ENCODE measurements around the gene SELENOM.

SELENOM gene, protein sequence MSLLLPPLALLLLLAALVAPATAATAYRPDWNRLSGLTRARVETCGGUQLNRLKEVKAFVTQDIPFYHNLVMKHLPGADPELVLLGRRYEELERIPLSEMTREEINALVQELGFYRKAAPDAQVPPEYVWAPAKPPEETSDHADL

DNA sequence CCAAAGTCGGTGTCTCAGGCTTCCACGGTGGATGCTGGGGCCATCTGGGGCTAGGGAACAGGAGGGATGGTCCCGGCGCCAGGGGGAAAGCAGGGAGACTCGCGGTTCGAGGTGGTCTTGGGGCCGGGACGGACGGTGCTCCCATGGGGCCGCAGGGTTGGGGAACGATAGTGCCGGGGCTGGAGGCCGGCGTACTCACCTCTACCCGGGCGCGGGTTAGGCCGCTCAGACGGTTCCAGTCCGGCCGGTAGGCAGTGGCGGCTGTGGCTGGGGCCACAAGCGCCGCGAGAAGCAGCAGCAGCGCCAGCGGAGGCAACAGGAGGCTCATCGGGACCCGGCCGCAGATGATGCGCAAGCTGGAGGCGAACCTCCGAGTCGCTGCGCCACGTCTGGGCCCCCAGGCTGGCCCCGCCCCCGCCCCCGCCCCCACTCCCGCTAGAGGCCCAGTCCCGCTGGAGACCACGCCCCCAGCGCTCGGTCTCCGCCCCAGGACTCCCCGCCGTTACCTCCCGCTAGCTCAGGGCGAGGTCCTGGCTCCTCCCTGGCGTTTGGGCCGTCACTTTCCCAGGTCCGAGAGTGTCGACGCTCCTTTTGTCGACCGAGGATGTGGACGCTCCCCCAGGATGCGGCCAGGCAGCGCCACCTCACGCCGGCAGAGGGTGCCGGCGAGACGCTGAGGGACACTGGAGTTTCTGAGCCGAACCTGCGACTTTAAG, at the start of gene SELENOM:
TSS of gene SELENOM (minus strand) at position 391 of the 716 bp plus-strand sequence. CDS start at position 328, 63 bp downstream.
- DNase-seq (ENCODE audit: extremely low spot score, insufficient read length, low read depth) (peak; percentile 83), FAIRE-seq (peak; percentile 94)

DNA sequence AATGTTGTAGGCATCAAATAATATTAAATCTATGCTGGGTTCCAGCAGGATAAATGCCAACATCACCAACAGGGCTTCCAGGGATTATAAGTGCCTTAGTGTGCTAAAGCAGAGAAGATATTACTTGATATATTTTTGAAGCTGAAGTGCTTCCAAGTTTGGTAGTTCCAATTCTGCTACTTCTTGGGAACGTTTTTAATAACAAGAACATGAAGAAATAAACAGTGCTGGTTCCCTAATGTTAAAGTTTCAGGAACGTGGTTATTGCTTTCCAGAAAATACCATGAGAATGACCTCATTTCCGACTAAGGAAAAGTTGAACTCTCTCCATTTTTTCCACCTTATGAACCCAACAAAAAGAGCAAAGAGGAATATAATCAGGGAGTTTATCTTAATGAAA, 48.1 kb upstream of the SELENOM start:
- FAIRE-seq (no peak), DNase-seq (ENCODE audit: extremely low spot score, insufficient read length, low read depth) (no peak)

DNA sequence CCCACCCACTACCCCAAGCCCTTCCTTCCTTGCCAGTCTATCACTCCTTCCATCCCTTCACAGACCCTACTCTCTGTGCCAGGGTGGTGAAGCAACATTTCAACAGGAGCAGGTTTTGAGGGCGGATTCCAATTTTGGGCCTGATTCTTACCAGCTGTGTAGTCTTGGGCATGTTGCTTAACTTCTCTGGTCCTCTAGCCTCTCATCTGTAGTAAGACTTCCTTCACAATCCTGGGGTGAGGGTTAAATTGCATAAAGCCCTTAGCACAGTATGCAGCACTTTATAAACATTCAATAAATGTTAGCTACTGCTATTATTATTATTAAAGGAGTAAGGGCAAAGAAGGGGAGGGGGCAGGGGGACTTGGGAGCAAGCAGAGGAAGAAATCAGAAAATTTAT, 47.6 kb upstream of the SELENOM start:
- FAIRE-seq (no peak), DNase-seq (ENCODE audit: extremely low spot score, insufficient read length, low read depth) (no peak)

DNA sequence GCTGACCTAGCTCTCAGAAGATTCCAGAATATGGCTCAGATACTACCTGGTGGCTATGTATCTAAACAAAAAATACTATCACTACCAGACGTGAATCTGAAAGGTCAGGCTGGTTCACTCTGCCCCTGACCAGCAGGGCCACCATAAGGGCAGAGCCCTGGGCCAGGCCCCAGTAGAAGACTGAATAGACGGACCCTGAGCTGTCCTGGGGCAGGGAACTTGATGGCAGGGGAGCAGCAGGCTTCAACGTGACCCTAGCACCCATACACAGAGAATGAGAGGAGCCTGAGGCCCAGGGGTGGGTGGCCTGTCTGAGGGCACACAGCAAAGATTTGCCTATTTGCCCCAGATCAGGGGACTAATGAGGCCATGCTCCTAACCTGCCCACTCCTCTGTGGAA, 46.0 kb upstream of the SELENOM start:
- DNase-seq (ENCODE audit: extremely low spot score, insufficient read length, low read depth) (no peak), FAIRE-seq (no peak)

DNA sequence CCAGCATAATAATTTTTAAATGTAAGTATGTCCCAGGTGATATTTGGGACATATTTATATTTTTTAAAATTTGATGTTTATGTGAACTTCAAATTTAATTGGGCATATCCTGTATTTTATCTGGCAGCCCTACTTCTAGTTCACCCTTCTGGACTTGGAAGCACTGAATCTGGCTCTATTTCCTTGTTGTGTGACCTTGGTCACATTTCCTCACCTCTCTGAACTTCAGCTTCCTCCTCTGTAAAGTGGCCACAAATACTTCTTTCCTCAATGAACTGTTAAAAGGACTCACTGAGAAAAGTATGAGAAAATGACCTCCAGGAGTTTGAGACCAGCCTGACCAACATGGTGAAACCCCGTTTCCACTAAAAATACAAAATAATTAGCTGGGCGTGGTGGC, 44.5 kb upstream of the SELENOM start:
- FAIRE-seq = no peak
- no peak for DNase-seq (ENCODE audit: extremely low spot score, insufficient read length, low read depth)

DNA sequence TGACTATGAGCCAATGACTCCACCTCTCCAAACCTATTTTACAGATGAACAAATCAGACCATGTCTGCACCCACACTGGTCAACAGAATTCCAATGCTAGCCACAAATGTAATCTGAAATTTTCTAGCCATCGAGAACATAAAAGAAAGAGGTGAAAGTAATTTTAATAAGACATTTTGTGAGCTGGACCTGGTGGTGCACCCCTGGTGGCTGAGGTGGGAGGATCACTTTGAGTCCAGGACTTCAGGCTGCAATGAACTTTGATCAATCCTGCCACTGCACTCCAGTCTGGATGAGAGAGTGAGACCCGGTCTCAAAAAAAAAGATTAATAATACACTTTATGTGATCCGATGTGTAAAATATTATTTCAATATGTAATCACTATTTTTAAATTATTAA, 43.2 kb upstream of the SELENOM start:
- FAIRE-seq (no peak), DNase-seq (ENCODE audit: extremely low spot score, insufficient read length, low read depth) (no peak)

DNA sequence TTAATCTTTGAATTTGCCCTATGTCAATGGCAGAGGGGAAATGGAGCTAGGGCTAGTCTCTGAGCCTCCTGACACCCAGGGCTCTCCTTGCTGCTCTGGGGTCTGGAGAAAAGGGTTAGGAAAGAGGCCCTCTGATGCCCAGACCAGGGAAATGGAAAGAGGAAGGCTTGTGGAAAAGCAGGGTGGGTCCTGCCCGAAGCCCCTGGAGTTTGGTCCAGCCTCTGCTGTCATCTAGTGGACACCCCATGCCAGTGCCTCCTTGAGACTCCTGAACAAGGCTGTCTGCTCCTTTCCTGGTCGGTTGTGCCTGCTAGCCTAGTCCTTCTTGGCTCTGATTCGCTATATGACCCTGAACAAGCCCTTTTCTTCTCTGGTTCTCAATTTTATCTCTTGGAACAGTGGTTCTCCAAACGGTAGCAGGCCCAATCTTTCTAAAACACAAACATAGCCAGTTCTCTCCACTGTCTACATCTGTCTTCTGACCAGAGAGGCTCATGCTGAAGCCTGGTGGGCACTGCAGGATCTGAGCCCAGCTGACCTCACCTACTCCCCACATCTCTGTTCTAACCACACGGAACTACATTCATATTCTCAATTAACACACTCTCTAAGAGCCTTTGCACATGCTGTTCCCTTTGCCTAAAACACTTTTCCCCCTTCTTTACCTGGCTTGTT, 41.7 kb upstream of the SELENOM start:
- no peak for DNase-seq (ENCODE audit: extremely low spot score, insufficient read length, low read depth)
- peak; percentile 72 for FAIRE-seq

DNA sequence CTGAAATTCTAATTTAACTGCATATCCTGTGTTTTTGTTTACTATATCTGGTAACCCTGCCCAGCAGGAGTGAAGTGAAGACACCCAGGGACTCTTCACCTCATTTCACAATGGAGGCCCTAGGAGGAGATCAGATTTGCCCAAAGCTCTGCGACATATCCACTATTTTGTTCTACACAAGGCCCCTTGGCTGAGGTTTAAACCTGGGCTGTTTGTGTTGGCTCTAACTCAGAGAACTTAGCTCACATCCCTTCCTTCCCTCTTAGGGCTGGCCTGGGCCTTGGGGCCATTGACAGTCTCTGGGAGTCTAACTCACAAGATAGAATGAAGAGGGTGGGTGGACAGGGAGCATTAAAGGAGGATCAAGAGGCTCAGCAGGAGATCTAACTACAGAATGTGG, 41.1 kb upstream of the SELENOM start:
- DNase-seq (ENCODE audit: extremely low spot score, insufficient read length, low read depth) = no peak
- FAIRE-seq = no peak

DNA sequence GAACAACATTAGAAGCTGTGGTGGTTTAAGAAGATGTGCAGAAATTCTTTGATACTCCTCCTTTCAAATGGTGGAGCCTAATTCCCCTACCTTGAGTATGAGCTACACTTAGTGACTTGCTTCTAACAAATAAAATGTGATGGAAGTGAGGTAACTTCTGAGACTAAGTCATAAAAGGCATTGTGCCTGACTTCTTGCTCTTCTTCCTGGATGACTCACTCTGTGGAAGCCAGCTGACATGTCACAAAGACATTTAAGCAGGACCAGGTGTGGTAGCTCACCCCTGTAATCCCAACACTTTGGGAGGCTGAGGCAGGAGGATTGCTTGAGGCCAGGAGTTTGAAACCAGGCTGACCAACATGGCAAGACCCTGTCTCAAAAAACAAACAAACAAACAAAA, 36.9 kb upstream of the SELENOM start:
- no peak for FAIRE-seq
- DNase-seq (ENCODE audit: extremely low spot score, insufficient read length, low read depth) = no peak

DNA sequence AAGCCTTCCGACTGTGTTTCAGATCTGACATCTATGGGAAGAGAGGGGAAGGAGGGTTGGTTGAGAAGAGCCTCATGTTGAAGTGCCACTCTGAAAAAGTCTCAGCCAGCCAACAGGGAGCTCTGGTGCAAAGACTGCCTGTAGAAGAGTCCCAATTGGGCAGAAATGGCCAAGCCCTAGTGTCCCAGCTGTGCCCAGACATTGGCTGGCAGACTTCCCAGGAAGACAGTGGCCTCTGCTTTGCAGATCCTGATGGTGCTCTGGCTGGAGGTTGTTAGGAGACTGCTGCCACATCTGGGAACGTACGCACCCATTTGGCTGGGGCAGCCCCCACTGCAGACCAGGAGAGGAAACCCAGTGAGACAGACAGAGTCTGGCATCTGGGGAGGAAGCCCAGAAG, 36.2 kb upstream of the SELENOM start:
- FAIRE-seq (no peak), DNase-seq (ENCODE audit: extremely low spot score, insufficient read length, low read depth) (no peak)

DNA sequence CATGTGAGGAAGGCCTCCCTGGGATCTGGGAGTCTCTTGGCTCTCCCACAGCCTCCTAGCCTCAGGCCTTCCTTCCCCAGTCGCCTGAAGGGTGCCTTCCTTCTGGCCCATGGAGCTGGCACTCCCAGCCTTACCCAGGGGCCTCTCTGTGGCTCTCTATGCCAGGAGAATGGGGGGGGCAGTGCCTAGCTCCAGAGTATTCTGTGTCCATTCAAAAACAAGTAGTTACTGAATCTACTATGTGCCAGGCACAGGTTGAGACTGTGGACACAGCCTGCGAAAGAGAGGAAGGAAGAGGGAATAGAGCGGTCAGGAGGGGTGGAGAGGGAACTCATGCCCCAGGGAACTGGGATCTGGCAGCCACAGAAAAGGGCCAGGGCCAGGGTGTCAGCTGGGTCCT, 35.7 kb upstream of the SELENOM start:
- FAIRE-seq = no peak
- no peak for DNase-seq (ENCODE audit: extremely low spot score, insufficient read length, low read depth)

DNA sequence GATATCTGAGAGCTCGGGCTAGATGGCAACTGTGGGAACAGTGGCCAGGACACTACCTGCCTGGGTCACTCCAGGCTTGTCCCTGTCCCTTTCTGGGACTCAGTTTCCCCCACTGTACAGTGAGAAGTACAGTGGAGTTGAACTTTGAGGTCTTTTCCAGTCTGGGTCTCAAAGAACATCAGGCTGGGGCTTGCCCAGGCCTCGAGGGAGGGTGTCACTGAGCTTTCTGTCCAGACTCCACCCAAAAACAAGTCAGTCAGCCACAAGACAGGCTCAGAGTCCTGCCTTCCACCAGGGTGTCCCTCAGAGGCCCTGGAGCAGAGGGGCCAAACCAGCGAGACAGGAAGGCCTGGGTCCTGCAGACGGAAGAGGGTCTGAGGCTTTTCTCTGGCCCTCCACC, 34.9 kb upstream of the SELENOM start:
- DNase-seq (ENCODE audit: extremely low spot score, insufficient read length, low read depth) (no peak), FAIRE-seq (no peak)

DNA sequence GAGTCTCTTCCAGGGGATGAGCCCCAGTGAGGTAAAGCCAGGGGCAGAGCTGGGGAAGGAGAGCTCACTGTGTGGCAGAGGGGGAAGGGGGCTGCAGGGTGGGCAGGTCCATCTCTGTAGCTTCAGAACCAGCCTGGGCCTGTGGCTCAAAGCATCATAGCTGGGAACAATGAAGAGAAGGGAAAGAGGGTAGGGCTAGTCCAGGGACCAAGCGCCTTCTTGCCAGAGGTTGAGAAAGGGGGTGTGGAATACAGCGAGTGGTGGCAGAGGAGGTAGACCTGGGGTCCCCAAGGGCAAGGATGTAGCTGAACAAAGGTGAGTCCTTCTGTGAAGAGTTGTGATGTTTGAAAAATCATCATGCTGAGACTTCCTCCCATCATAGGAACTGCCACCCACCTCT, 34.2 kb upstream of the SELENOM start:
- no peak for DNase-seq (ENCODE audit: extremely low spot score, insufficient read length, low read depth)
- no peak for FAIRE-seq

DNA sequence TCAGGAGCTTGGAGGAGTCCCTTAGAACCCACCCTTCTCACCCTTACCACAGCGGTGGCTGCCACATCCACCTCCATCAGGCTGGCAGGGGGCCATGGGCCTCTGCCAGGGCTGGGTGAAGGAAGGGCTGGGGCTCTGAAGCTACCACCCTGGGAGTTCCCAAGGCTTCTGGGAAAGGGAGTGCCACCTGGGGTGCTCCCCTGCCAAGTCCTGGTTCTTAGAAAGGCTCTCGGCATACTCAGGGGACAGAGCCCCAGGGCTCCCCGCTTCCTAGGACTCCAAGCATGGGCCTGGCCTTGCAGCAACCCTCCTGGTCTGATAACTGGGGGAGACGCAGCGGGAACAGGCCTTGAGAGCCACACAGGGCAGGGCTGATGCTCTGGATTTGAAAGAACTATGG, 33.4 kb upstream of the SELENOM start:
- FAIRE-seq (no peak), DNase-seq (ENCODE audit: extremely low spot score, insufficient read length, low read depth) (no peak)

DNA sequence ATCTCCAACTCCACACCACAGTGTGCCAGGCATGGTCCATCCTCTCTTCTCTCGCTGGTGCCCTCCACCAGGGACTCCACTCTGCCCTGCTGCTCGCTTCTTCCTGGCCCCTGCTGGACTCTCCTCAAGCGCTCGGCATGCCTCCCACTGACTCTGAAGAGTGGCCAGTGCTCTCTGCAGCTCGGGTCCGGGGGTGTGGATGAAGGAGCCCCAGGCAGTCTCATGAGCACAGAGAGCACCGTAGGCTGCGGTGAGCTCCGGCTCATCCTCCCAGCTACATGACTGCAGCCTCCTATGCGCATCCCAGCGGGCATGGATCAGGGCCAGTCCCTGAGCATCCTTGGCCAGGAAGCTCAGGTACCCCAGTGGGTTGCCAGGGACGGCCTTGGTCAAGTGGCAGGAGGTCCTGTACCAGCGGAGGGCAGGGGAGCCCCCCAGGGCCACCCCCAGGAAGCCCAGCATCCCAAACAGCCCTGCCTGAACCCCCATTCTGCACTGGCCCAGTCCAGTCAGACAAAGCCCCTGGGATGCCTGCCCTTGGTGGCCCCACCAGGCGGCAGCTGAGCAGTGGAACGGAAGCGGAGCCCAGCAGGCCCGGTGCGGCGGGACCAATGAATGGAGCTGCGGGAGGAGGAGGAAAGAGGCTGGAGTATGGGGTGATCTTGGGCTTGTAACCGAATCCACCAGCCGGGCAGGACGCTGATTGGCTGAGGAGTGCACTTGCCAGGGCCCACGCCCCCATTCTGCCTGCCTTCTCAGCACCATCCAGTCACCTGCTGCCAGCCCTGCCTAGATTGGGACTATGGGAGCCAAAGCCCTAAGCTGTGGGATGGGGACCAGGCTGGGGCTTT, 32.7 kb upstream of the SELENOM start, which contains the start of gene PLA2G3:
TSS of gene PLA2G3 (minus strand) at position 643 of the 851 bp plus-strand sequence. CDS start at position 489, 154 bp downstream.
- DNase-seq (ENCODE audit: extremely low spot score, insufficient read length, low read depth) (no peak), FAIRE-seq (no peak)

DNA sequence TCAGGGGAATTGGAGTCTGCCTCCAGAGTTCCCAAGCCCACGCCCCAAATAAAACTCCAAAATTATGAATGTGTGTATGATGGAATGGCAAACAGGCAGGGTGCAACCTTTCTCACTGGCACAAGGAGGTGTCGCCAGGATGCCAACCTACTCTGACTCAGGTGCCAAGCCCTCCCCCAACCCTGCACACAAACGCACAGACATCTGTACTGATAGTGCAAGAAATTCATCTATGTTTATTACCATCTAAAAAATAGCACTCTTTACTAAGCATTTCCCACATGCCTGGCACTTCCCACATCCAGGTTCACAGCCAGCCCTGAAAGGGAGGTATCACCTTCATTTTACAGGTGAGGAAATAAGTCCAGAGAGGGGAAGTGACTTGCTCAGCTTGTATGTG, 31.7 kb upstream of the SELENOM start:
- DNase-seq (ENCODE audit: extremely low spot score, insufficient read length, low read depth) (no peak), FAIRE-seq (no peak)

DNA sequence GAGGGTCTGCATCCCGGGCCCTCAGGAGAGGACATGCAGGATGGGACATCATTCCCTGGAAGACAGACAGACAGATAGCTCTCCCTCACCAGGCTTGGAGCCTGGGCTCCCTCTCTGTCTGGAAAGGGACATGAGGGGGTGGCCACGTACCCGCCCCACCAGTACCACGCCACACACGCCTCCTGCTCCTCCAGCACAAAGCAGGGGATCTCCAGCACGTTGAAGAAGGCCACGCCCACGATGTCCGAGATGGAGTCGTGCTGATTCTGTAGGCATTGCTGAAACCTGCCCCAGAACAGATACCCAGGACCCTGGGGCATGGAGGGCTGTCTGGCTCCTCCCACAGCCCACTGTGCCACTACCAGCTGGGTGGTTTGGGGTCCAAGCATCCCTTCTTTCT, 30.8 kb upstream of the SELENOM start:
- no peak for DNase-seq (ENCODE audit: extremely low spot score, insufficient read length, low read depth)
- FAIRE-seq = no peak

DNA sequence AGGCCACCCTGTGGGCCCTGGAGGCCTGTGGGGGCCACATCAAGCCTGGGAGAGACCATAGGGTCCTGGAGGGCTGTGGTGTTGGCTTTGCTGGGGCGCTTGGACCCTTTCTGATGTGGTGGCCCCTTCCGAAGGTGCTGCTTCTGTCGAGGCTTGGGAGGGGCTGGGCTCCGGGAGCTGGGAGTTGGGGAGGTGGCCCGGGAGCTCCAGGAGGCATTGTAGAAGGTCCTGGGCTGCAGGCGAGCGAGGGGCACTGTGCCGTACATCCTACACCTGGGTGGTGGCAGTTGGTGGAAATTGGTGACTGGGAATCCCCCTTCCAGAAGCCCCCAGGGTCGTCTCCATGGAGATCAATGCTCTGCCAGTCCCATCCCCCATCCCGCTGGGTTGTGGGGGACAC, 30.4 kb upstream of the SELENOM start:
- DNase-seq (ENCODE audit: extremely low spot score, insufficient read length, low read depth) = no peak
- FAIRE-seq = no peak

DNA sequence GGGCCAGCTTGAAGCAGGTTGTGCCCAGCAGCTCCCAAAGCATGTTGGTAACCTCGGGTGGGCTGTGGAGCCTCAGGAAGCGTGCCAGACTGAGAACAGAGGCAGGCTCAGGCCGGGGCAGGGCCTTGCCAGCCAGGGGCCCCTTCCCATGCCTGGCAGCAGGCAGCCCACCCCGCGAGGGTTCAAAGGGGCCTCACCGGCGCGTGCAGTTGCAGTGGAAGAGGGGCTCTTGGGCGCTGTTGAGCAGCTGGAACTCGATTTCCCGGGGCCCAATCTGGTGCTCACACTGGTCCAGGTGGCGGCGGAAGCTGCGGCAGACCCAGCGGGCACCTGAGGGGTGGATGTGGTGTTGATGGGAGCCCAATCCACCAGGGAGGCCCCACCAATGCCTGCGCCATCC, 29.3 kb upstream of the SELENOM start:
- no peak for FAIRE-seq
- DNase-seq (ENCODE audit: extremely low spot score, insufficient read length, low read depth) = no peak

DNA sequence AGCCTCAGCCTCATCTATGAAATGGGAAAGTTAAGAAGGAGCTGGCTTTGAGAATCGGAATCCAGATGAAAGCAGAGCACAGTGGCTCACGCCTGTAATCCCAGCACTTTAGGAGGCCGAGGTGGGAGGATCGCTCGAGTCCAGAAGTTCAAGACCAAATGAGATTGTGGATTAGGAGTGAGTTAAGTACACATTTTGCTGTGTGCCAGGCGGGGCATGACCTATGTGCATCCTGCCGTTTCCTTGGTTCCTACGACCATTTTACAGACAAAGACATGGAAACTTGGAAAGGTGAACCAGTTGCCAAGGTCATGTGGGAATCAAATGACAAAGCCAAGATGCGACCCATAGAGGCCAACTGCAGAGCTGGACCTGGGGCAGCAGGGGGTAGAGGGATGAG, 28.8 kb upstream of the SELENOM start:
- no peak for FAIRE-seq

DNA sequence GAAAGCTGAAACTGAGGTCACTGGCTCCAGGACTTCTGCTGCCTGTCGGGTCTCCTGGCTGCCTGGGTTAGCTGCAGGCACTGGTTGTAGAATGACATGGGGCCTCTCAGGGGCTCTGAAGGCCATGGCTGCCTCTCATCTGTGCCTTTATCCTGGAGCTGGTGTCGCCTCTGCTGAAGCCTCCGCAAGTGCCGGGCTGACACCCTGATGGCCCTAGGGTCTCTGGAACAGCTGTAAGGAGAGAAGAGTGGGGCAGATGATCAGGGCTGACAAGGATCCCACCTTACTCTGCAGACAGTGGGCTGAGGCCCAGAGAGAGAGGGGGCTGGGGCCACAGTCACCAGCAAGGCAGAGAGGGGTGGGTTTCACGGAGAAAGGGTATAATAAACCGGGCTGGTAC, 28.3 kb upstream of the SELENOM start:
- FAIRE-seq (no peak), DNase-seq (ENCODE audit: extremely low spot score, insufficient read length, low read depth) (no peak)

More for the DNA sequence above, 28.8 kb upstream of the SELENOM start:
- DNase-seq (ENCODE audit: extremely low spot score, insufficient read length, low read depth) = no peak

Measured in GM18507 (cell line).